GM23248 (cell line): Measurements from ENCODE around the gene ZNF555. TPM values are rescaled to one million over a fixed set of nuclear protein-coding genes. Genes with fewer than 3 reads are reported as not detected.
A peak's percentile ranks its signal among the peaks of the same experiment; 100 is the strongest.

Experiments
- DNase-seq: peaks from one replicate; pipeline ENCODE4 v3.0.0-alpha.2; 2015
- H2AFZ ChIP-seq: fragments of 200-600 bp; sonication (generic); 2 replicates; pipeline ENCODE4 v1.6.1; 2016; ENCODE audit warnings: antibody characterized with exemption
- H3F3A ChIP-seq: fragments of 200-600 bp; sonication (generic); 2 replicates; pipeline ENCODE4 v1.6.1; 2016; ENCODE audit warnings: mild to moderate bottlenecking, antibody characterized with exemption, mixed run types; ENCODE audit not compliant: insufficient read depth
- H3K27ac ChIP-seq: fragments of 200-600 bp; sonication (generic); 2 replicates; pipeline ENCODE4 v1.5.1; 2016; ENCODE audit warnings: mild to moderate bottlenecking
- H3K27me3 ChIP-seq: fragments of 200-600 bp; sonication (generic); replicated peaks from 2 replicates; pipeline ENCODE4 v1.6.1; 2016; ENCODE audit warnings: mild to moderate bottlenecking; ENCODE audit not compliant: insufficient read depth
- H3K36me3 ChIP-seq: fragments of 200-600 bp; sonication (generic); 2 replicates; pipeline ENCODE4 v1.6.1; 2016; ENCODE audit warnings: low read depth, mild to moderate bottlenecking
- H3K4me1 ChIP-seq: fragments of 200-600 bp; sonication (generic); 2 replicates; pipeline ENCODE4 v1.6.1; 2016; ENCODE audit warnings: mild to moderate bottlenecking; ENCODE audit not compliant: insufficient read depth
- H3K4me2 ChIP-seq: fragments of 200-600 bp; sonication (generic); one replicate; pipeline ENCODE4 v1.6.1; 2016; ENCODE audit warnings: mild to moderate bottlenecking; ENCODE audit not compliant: unreplicated experiment
- H3K4me3 ChIP-seq: fragments of 200-600 bp; sonication (generic); 2 replicates; pipeline ENCODE4 v1.5.1; 2016; ENCODE audit warnings: mild to moderate bottlenecking
- H3K79me2 ChIP-seq: fragments of 200-600 bp; sonication (generic); 2 replicates; pipeline ENCODE4 v1.6.1; 2016; ENCODE audit warnings: mild to moderate bottlenecking; ENCODE audit not compliant: insufficient read depth
- H3K9ac ChIP-seq: fragments of 200-600 bp; sonication (generic); 2 replicates; pipeline ENCODE4 v1.6.1; 2016; ENCODE audit warnings: mild to moderate bottlenecking
- H3K9me2 ChIP-seq: fragments of 200-600 bp; sonication (generic); 2 replicates; pipeline ENCODE4 v1.6.1; 2016; ENCODE audit warnings: mixed run types, mild to moderate bottlenecking, moderate library complexity; ENCODE audit not compliant: insufficient read depth
- H3K9me3 ChIP-seq: fragments of 200-600 bp; sonication (generic); one replicate; pipeline ENCODE4 v1.6.1; 2017; ENCODE audit warnings: low read depth
- H4K20me1 ChIP-seq: fragments of 200-600 bp; sonication (generic); 2 replicates; pipeline ENCODE4 v1.6.0; 2016; ENCODE audit not compliant: insufficient read depth
- EZH2 ChIP-seq: fragments of 200-600 bp; sonication (generic); IDR thresholded peaks from 2 replicates; pipeline ENCODE4 v1.6.1; 2018; ENCODE audit warnings: antibody characterized with exemption, mild to moderate bottlenecking; ENCODE audit not compliant: insufficient read depth, poor library complexity, severe bottlenecking
- EZH2phosphoT487 ChIP-seq: fragments of 200-600 bp; sonication (generic); IDR thresholded peaks from 2 replicates; pipeline ENCODE4 v1.6.1; 2018; ENCODE audit warnings: antibody characterized with exemption, moderate library complexity, mild to moderate bottlenecking, low read depth; ENCODE audit not compliant: insufficient read depth
- WGBS, 2 experiments: methylation state at CpG; one replicate each; pipeline ENCODE4 v1.1.6; 2015 to 2017; ENCODE audit warnings: low lambda C conversion rate in 2 of 2, low coverage in 1 of 2; ENCODE audit errors: missing lambda C conversion rate in 2 of 2; 5-methylcytosine and 5-hydroxymethylcytosine counted together
- in situ Hi-C: fragments of 300-500 bp; cut with MboI; formaldehyde crosslinking; loops from 2 replicates; pipeline ENCODE4 v1.15.0; 2020
- polyA plus RNA-seq: library from polyadenylated mRNA; unstranded; fragments of >200 nt; fragmentation: Nextera tagmentation; extraction: Ambion mirVana; gene quantifications from 2 replicates; pipeline ENCODE4 v1.2.1, GENCODE V29; 2016
- total RNA-seq: library from RNA; depleted of rRNA; stranded (reverse); fragments of >200 nt; shearing (Covaris generic); gene quantifications from 2 replicates; pipeline ENCODE4 v1.2.3, GENCODE V29; 2014

ZNF555 gene
- total and polyA plus RNA-seq, 2 experiments from 2014 or later: 4.3 to 6.2 TPM

- TF ChIP-seq EZH2 (no peak), EZH2phosphoT487 (no peak)
- no peaks in the 10 kb centered on the region for H3F3A ChIP-seq
- WGBS, 2 experiments: 69 to 73% methylated on average over 32 of the region's 32 CpGs
- H3K9me3 ChIP-seq: no peaks in the 10 kb centered on the region
- no peaks in the 10 kb centered on the region for H3K79me2 ChIP-seq
- no peak overlapping the region for H3K4me2 ChIP-seq
- H3K9me2 ChIP-seq: no peaks in the 10 kb centered on the region
- in situ Hi-C loops: no loop called here
- no peak for DNase-seq
- no peak overlapping the region for H3K4me3 ChIP-seq
- H4K20me1 ChIP-seq: no peaks in the 10 kb centered on the region
- H2AFZ ChIP-seq: no peak overlapping the region
- no peak overlapping the region for H3K9ac ChIP-seq
- no peaks in the 10 kb centered on the region for H3K27me3 ChIP-seq
- no peaks in the 10 kb centered on the region for H3K4me1 ChIP-seq
- H3K27ac ChIP-seq: no peak overlapping the region
- no peaks in the 10 kb centered on the region for H3K36me3 ChIP-seq
Observed at GRCh38 chr19:2877398-2878331, 36.4 kb downstream of the ZNF555 start.

DNA sequence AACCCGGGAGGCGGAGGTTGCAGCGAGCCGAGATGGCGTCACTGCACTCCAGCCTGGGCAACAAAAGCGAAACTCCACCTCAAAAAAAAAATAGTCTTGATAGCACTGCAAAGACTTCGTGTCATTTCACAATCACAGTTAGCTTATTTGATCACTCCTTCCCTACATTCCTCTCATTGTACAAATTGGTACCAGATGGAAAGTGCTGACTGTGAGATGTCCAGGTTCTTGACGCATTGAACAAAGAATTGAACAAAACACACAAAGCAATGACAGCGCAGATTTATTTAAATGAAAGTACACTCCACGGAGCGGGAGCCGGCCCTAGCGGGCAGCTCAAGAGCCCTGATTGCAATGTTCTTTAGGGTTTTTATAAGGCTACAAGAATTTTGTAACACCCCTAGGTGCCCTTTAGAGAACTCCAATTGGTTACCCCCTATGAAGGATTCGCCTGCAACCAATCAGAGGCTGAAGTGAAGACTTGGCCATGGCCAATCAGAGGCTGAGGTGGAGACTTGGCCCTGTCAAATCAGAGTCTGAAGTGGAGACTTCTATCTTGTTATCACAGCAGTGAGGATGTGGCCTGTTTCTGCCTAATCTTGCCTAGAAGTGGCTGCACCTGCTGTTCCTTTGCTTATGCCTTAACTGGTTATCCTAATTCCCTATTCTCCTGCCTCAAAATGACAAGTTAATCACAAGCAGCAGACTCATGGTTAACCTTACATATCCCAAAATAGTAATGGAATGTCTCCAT, 42.6 kb downstream of the ZNF555 start:
- Histone ChIP-seq H4K20me1 (no peaks in the 10 kb centered on the region), H3K27ac (no peak overlapping the region), H3K4me2 (no peak overlapping the region), H3K27me3 (no peaks in the 10 kb centered on the region), H3K79me2 (no peaks in the 10 kb centered on the region), H3K36me3 (no peaks in the 10 kb centered on the region), H3K9me2 (no peaks in the 10 kb centered on the region), H2AFZ (peak overlapping the region; percentile 31; the same call in 1 of the 2 replicates), H3F3A (peaks cover 4% of the 10 kb centered on the region; the same call in 1 of the 2 replicates), H3K9ac (no peak overlapping the region), H3K4me3 (peak overlapping the region; percentile 21; the same call in 1 of the 2 replicates), H3K4me1 (no peaks in the 10 kb centered on the region), H3K9me3 (no peaks in the 10 kb centered on the region)
- in situ Hi-C loops: no loop called here
- peak; percentile 48 for DNase-seq
- 25 to 29% methylated on average over 14 of the region's 14 CpGs for WGBS, 2 experiments
- TF ChIP-seq EZH2phosphoT487: no peak
- no peak for TF ChIP-seq EZH2

GRCh38 chr19:2885736-2886135, 44.5 kb downstream of the ZNF555 start:
- Histone ChIP-seq H3K27ac (no peak overlapping the region), H3K9ac (no peak overlapping the region), H3K4me1 (no peaks in the 10 kb centered on the region), H3K9me3 (no peaks in the 10 kb centered on the region), H3K36me3 (no peaks in the 10 kb centered on the region), H3K9me2 (no peaks in the 10 kb centered on the region), H3F3A (peaks cover 4% of the 10 kb centered on the region; the same call in 1 of the 2 replicates), H3K4me2 (no peak overlapping the region), H3K27me3 (no peaks in the 10 kb centered on the region), H3K4me3 (no peak overlapping the region), H2AFZ (no peak overlapping the region), H3K79me2 (no peaks in the 10 kb centered on the region), H4K20me1 (no peaks in the 10 kb centered on the region)
- in situ Hi-C loops: no loop called here
- 71 to 72% methylated on average over 17 of the region's 17 CpGs for WGBS, 2 experiments
- no peak for DNase-seq
- TF ChIP-seq EZH2phosphoT487: no peak
- no peak for TF ChIP-seq EZH2

GRCh38 chr19:2887391-2887914, 46.2 kb downstream of the ZNF555 start:
- H3K9me2 ChIP-seq: no peaks in the 10 kb centered on the region
- no peak overlapping the region for H3K4me3 ChIP-seq
- peak; percentile 80 for DNase-seq
- peak overlapping the region; percentile 86 for H2AFZ ChIP-seq
- in situ Hi-C loops: no loop called here
- H3F3A ChIP-seq: peaks cover 4% of the 10 kb centered on the region; the same call in 1 of the 2 replicates
- H3K4me1 ChIP-seq: no peaks in the 10 kb centered on the region
- H3K9me3 ChIP-seq: no peaks in the 10 kb centered on the region
- peak overlapping the region; percentile 47 for H3K4me2 ChIP-seq
- H4K20me1 ChIP-seq: no peaks in the 10 kb centered on the region
- TF ChIP-seq EZH2 (no peak), EZH2phosphoT487 (no peak)
- H3K36me3 ChIP-seq: no peaks in the 10 kb centered on the region
- H3K27me3 ChIP-seq: no peaks in the 10 kb centered on the region
- no peak overlapping the region for H3K9ac ChIP-seq
- no peaks in the 10 kb centered on the region for H3K79me2 ChIP-seq
- WGBS, 2 experiments: 15 to 24% methylated on average over 9 of the region's 9 CpGs
- H3K27ac ChIP-seq: no peak overlapping the region
